ENCODE measurements around the gene SLC9B2. TPM values are rescaled to one million over a fixed set of nuclear protein-coding genes. Genes with fewer than 3 reads are reported as not detected.
A peak's percentile ranks its signal among the peaks of the same experiment; 100 is the strongest.

SLC9B2 gene
- total RNA-seq, 1 donor from 2014 or later = 19.9 TPM

DNA sequence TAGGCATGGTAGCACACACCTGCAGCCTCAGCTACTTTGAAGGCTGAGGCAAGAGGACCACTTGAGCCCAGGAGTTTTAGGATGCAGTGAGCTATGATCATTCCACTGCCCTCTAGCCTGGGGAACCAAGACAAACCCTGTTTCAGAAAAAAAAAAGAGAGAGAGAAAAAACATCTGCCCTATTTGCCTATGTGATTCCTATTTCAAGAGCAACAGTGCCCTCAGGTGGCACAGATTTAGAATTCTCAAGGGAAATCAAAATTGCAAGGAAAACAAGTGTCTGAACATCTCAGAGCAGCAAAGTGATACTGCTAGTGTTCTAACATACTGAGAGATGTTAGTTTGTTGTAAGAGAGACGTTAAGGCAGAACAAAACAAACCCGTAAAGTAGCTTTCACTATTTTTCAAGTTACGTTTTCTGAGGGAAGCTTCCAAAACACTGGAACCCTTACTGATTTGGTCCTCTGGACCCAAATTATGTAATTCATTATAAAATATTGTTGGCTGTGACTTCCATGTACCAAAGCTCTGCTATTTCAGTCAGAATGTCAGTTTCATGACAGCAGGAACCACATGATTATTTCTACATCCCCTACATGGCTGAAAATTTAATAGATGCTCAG, 15.2 kb upstream of the SLC9B2 start:
- TF ChIP-seq, protein P1, sequence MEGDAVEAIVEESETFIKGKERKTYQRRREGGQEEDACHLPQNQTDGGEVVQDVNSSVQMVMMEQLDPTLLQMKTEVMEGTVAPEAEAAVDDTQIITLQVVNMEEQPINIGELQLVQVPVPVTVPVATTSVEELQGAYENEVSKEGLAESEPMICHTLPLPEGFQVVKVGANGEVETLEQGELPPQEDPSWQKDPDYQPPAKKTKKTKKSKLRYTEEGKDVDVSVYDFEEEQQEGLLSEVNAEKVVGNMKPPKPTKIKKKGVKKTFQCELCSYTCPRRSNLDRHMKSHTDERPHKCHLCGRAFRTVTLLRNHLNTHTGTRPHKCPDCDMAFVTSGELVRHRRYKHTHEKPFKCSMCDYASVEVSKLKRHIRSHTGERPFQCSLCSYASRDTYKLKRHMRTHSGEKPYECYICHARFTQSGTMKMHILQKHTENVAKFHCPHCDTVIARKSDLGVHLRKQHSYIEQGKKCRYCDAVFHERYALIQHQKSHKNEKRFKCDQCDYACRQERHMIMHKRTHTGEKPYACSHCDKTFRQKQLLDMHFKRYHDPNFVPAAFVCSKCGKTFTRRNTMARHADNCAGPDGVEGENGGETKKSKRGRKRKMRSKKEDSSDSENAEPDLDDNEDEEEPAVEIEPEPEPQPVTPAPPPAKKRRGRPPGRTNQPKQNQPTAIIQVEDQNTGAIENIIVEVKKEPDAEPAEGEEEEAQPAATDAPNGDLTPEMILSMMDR (IDR thresholded peaks at IDR 0.05) = peak; percentile 60
- no peak for DNase-seq (ENCODE audit: extremely low spot score, unreplicated experiment)

DNA sequence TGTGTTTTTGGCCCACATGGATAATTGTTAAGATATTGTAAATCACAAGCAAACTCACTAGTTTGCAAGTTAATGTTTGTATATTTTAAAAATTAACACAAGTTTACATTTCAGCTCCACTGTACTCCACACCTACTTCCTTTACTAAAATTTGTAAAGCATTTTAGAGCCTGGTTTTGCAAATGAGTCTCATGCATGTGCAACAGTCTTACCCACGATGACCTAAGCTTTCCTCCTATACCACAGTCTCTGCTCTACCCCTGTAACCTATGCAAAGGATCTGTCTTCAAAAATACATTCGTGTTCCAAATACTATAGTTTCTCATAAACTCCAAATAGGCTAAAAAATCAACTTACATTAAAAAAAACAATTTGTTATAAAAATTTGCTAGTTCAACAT, 12.9 kb upstream of the SLC9B2 start:
- peaks cover 57% of the 10 kb centered on the region for H3K36me3 Mint-ChIP-seq (ENCODE audit: unreplicated experiment)
- no peaks in the 10 kb centered on the region for H3K27me3 Mint-ChIP-seq (ENCODE audit: unreplicated experiment)
- H3K27ac Mint-ChIP-seq (ENCODE audit: unreplicated experiment) = no peak overlapping the region
- H3K4me3 Mint-ChIP-seq (ENCODE audit: unreplicated experiment) = no peak overlapping the region
- no peak for DNase-seq (ENCODE audit: extremely low spot score, unreplicated experiment)
- TF ChIP-seq, protein P1 (IDR thresholded peaks at IDR 0.05) = no peak
- peaks cover 19% of the 10 kb centered on the region for H3K4me1 Mint-ChIP-seq (ENCODE audit: unreplicated experiment)
- H3K9me3 Mint-ChIP-seq (ENCODE audit: unreplicated experiment) = no peaks in the 10 kb centered on the region

More for the DNA sequence above, 15.2 kb upstream of the SLC9B2 start:
- H3K27me3 Mint-ChIP-seq (ENCODE audit: unreplicated experiment) = no peaks in the 10 kb centered on the region
- no peak overlapping the region for H3K4me3 Mint-ChIP-seq (ENCODE audit: unreplicated experiment)
- H3K4me1 Mint-ChIP-seq (ENCODE audit: unreplicated experiment) = peaks cover 24% of the 10 kb centered on the region
- peaks cover 46% of the 10 kb centered on the region for H3K36me3 Mint-ChIP-seq (ENCODE audit: unreplicated experiment)
- H3K27ac Mint-ChIP-seq (ENCODE audit: unreplicated experiment) = no peak overlapping the region
- H3K9me3 Mint-ChIP-seq (ENCODE audit: unreplicated experiment) = no peaks in the 10 kb centered on the region

DNA sequence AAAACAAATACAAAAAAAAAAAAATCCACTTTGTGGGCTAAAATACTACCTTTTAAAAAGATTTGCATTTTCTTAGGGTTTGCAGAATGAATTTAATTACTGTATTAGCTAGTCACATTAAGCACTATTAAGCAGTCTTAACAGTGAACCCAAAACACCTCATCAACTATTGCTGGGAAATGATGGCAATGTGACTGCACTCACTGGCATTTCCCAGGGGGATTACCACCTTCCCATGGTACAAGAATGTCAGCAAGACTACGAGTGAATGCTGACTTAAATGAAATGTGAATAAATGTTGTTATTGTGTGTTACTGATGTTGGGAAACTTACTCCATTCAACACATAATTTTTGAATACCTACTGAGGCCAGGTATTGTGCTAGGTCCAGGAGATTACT, 10.0 kb upstream of the SLC9B2 start:
- Mint-ChIP-seq H3K4me1 (ENCODE audit: unreplicated experiment) (peaks cover 3% of the 10 kb centered on the region), H3K36me3 (ENCODE audit: unreplicated experiment) (peaks cover 56% of the 10 kb centered on the region), H3K27ac (ENCODE audit: unreplicated experiment) (no peak overlapping the region), H3K27me3 (ENCODE audit: unreplicated experiment) (no peaks in the 10 kb centered on the region), H3K4me3 (ENCODE audit: unreplicated experiment) (no peak overlapping the region), H3K9me3 (ENCODE audit: unreplicated experiment) (no peaks in the 10 kb centered on the region)
- TF ChIP-seq, protein P1 (IDR thresholded peaks at IDR 0.05) = no peak
- no peak for DNase-seq (ENCODE audit: extremely low spot score, unreplicated experiment)

DNA sequence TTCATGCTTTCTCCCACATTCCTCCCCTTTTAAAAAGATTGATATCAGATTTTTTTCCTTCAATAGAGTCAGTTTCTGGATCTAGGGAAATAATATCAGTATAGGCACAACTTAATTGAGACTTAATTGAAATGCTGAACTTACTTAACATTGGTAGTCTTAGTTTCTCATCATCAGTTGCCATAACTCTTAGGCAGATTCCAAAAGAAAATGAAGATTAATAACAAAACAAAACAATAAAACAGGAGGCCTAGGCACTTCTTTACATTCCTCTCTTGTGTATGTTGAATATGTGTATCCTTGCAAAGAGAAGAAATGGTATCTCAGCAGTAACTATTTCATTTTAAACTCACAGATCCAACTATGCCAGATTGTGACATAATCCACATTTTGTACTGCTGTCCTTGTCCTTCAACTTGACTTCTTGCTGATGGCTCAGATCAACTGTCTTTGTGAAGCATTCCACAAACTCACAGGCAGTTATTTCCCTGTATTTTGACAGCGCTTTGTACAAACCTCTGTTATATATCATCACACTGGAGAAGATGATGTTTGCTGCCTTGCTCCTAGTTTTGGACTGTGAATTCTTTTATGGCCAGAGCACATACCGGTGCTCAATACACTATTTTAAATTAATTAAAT, 9.1 kb upstream of the SLC9B2 start:
- DNase-seq (ENCODE audit: extremely low spot score, unreplicated experiment) = no peak
- TF ChIP-seq, protein P1 (IDR thresholded peaks at IDR 0.05) = no peak
- H3K36me3 Mint-ChIP-seq (ENCODE audit: unreplicated experiment) = peaks cover 54% of the 10 kb centered on the region
- no peak overlapping the region for H3K27ac Mint-ChIP-seq (ENCODE audit: unreplicated experiment)
- no peaks in the 10 kb centered on the region for H3K9me3 Mint-ChIP-seq (ENCODE audit: unreplicated experiment)
- no peaks in the 10 kb centered on the region for H3K27me3 Mint-ChIP-seq (ENCODE audit: unreplicated experiment)
- no peaks in the 10 kb centered on the region for H3K4me1 Mint-ChIP-seq (ENCODE audit: unreplicated experiment)
- H3K4me3 Mint-ChIP-seq (ENCODE audit: unreplicated experiment) = no peak overlapping the region

DNA sequence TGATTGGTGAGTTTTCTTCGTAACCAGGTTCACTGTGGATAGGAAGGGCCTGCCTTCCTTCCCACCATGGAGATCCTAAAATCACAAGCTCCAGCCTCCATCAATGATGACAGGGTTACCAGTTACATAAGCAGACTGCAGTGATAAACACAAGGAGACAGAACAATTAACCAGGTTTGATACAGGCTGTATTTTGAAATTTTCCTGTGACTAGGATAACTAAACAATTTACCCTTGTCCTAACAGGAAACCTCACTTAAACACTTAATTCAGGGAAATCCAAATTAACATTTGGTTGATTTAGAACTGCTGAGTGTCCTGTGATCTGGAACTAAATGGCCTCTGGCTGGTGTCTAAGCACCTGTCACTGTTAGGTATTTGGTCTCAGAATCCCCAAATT, 3.1 kb upstream of the SLC9B2 start:
- TF ChIP-seq, protein P1 (IDR thresholded peaks at IDR 0.05) = no peak
- Mint-ChIP-seq H3K4me1 (ENCODE audit: unreplicated experiment) (peaks cover 26% of the 10 kb centered on the region), H3K4me3 (ENCODE audit: unreplicated experiment) (no peak overlapping the region), H3K36me3 (ENCODE audit: unreplicated experiment) (peaks cover 25% of the 10 kb centered on the region), H3K27me3 (ENCODE audit: unreplicated experiment) (no peaks in the 10 kb centered on the region), H3K9me3 (ENCODE audit: unreplicated experiment) (no peaks in the 10 kb centered on the region), H3K27ac (ENCODE audit: unreplicated experiment) (no peak overlapping the region)
- DNase-seq (ENCODE audit: extremely low spot score, unreplicated experiment) = no peak

All from osteocyte (in vitro differentiated cells).